GM20431 (cell line): ENCODE results near the gene GNB3.

Experiments used
- in situ Hi-C: fragments of 300-500 bp; cut with MseI, MboI; formaldehyde crosslinking; loops from one replicate; pipeline ENCODE4 v1.15.0; 2020; ENCODE audit warnings: low sequenced_read_pairs; ENCODE audit not compliant: unreplicated experiment

The GNB3 gene

GRCh38 chr12:6840761-6841515 lies at the start of gene GNB3:
Gene GNB3 (plus strand): TSS chr12:6840925. CDS start chr12:6841288, 363 bp downstream.
- in situ Hi-C loops = loop anchor here (25.0 kb wide), 1 partner anchor 104 kb away; no protein-coding TSS in a partner anchor

- in situ Hi-C loops = no loop called here
These were observed 48.7 kb upstream of the GNB3 start for GRCh38 chr12:6791931-6792520.

GRCh38 chr12:6792522-6793201 lies 48.1 kb upstream of the GNB3 start:
- in situ Hi-C loops = no loop called here

GRCh38 chr12:6795088-6795487 lies 45.6 kb upstream of the GNB3 start:
- in situ Hi-C loops = no loop called here

- in situ Hi-C loops = no loop called here
These were observed 44.1 kb upstream of the GNB3 start for GRCh38 chr12:6796576-6796975.

- in situ Hi-C loops = no loop called here
These were observed 41.6 kb upstream of the GNB3 start for GRCh38 chr12:6799147-6799546.

GRCh38 chr12:6807170-6807569 lies 33.6 kb upstream of the GNB3 start:
- in situ Hi-C loops = no loop called here

GRCh38 chr12:6809056-6809455 lies 31.7 kb upstream of the GNB3 start:
- in situ Hi-C loops = no loop called here

GRCh38 chr12:6810758-6811157 lies 30.0 kb upstream of the GNB3 start:
- in situ Hi-C loops = no loop called here

GRCh38 chr12:6813363-6813762 lies 27.4 kb upstream of the GNB3 start:
- in situ Hi-C loops = no loop called here

- in situ Hi-C loops = no loop called here
These were observed 24.1 kb upstream of the GNB3 start for GRCh38 chr12:6816598-6816997.

GRCh38 chr12:6817098-6817497 lies 23.6 kb upstream of the GNB3 start:
- in situ Hi-C loops = no loop called here

- in situ Hi-C loops = no loop called here
These were observed 23.0 kb upstream of the GNB3 start for GRCh38 chr12:6817662-6818157.

GRCh38 chr12:6818222-6818621 lies 22.5 kb upstream of the GNB3 start:
- in situ Hi-C loops = no loop called here

GRCh38 chr12:6818645-6819044 lies 22.1 kb upstream of the GNB3 start:
- in situ Hi-C loops = no loop called here

- in situ Hi-C loops = no loop called here
These were observed 21.4 kb upstream of the GNB3 start for GRCh38 chr12:6819106-6820030.

GRCh38 chr12:6820166-6820565 lies 20.6 kb upstream of the GNB3 start:
- in situ Hi-C loops = no loop called here

GRCh38 chr12:6821591-6822425 lies 18.9 kb upstream of the GNB3 start, which contains the start of gene GPR162:
Gene GPR162 (plus strand): TSS chr12:6821821. CDS start chr12:6823899, 2,078 bp downstream.
- in situ Hi-C loops = no loop called here
